NCI-H748 (cell line): Measurements from ENCODE around the gene HSPA1A.

Source experiments
- DNase-seq: peaks from one replicate; lab custom pipeline; 2025; ENCODE audit not compliant: unreplicated experiment; lab: John Stamatoyannopoulos, UW

The HSPA1A gene

DNA sequence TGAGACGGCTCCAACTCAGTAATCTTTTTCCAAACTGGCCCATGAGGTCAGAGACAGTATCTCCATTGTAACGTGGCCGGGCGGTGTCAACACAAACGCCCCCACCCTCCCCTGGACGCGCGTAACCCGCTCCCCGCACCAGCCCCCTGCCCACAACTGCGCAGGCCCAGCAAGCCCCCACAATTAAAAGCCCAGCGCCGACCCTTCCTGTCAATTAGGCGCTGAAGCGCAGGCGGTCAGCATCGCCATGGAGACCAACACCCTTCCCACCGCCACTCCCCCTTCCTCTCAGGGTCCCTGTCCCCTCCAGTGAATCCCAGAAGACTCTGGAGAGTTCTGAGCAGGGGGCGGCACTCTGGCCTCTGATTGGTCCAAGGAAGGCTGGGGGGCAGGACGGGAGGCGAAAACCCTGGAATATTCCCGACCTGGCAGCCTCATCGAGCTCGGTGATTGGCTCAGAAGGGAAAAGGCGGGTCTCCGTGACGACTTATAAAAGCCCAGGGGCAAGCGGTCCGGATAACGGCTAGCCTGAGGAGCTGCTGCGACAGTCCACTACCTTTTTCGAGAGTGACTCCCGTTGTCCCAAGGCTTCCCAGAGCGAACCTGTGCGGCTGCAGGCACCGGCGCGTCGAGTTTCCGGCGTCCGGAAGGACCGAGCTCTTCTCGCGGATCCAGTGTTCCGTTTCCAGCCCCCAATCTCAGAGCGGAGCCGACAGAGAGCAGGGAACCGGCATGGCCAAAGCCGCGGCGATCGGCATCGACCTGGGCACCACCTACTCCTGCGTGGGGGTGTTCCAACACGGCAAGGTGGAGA lies at the start of gene HSPA1A, which contains the start of gene HSPA1L:
TSS of gene HSPA1A (plus strand) at position 519 of the 814 bp plus-strand sequence. CDS start at position 733, 214 bp downstream.
TSS of gene HSPA1L (minus strand) at position 259 of the 814 bp plus-strand sequence. CDS start 3,311 bp downstream, outside the sequence.
- peak; percentile 99 for DNase-seq

DNA sequence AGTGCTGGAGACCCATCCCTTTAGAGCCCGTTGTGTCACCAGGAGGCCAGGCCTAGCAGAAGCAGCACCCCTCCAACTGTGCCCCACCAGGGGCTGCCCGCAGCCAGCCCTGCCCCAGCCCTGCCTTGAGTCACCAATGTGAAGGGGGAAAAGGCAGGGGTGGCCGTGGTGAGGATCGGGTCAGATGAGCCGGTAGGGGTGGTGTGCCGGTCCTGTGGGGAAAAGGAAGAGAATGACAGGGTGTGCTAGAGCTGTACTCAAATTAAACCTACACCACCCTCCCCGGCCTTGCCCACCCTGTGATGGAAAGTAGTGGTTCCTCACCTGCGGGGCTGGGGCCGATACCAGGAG lies 49.8 kb upstream of the HSPA1A start:
- DNase-seq, result no peak

DNA sequence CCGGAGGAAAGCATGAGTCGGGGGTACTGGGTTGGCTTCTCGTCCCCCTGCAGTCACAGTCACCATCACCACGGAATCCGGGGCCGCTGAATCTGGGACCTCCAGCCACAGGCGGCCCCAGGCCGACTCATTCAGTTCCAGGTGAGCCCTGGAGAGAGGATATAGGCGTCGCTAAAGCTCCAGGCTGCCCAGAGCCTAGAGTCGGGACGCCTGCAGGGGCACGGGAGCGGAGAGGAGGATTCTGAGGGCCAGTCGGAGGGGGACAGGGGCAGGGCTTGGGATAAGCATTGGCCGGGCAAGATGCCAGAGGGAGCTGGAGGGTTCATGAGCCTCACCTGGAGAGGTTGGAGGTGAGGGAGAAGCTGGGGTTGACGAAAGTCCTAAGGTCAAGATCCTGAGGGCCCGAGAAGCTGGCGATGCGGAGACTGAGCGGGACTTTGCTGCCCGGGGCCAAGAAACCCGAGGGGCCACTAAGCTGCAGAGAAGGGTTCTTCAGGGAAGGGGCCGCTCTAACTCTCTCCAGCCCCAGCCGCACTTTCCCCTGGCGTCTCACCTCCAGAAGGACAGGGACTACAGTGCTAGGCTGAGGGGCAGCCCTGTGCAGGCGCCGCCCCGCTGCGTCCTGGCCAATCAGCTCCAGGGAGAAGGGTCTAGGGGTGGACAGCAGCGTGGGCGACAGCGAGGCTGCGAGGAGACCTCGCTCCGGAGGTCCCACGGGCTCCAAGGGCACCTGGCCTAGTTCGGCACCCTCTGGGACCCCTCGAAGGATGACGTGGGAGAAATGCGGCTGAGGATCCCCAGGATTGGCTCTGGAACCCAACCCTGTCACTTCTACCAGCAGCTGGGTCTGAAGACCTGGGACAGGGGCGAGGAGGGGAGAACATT lies 49.2 kb upstream of the HSPA1A start:
- peak; percentile 24 for DNase-seq

DNA sequence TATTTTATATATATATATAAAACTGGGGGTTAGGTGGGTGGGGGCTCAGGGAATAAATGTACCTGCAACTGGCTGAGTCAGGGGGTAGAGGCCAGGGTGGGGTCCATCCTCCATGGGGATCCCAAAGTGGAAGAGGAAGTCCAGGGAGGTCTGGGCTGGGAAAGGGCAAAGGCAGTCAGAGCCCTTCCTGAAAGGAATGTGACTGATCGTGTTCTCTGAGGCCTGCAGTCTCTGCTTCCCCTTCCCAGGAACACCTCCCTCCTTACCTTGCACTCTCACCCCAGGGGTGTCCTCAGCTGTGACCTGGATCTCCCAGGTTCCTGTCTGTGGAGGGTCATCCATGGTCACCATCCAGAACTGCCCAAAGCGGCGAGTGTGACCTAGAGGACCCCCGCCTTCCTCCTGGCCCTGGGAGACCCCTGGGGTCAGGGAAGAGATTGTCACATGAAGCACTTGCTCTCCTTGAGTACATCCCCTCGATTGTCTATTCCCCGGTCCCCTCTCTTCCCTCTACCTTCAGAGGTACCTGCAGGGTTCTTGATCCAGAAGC lies 48.2 kb upstream of the HSPA1A start:
- no peak for DNase-seq

DNA sequence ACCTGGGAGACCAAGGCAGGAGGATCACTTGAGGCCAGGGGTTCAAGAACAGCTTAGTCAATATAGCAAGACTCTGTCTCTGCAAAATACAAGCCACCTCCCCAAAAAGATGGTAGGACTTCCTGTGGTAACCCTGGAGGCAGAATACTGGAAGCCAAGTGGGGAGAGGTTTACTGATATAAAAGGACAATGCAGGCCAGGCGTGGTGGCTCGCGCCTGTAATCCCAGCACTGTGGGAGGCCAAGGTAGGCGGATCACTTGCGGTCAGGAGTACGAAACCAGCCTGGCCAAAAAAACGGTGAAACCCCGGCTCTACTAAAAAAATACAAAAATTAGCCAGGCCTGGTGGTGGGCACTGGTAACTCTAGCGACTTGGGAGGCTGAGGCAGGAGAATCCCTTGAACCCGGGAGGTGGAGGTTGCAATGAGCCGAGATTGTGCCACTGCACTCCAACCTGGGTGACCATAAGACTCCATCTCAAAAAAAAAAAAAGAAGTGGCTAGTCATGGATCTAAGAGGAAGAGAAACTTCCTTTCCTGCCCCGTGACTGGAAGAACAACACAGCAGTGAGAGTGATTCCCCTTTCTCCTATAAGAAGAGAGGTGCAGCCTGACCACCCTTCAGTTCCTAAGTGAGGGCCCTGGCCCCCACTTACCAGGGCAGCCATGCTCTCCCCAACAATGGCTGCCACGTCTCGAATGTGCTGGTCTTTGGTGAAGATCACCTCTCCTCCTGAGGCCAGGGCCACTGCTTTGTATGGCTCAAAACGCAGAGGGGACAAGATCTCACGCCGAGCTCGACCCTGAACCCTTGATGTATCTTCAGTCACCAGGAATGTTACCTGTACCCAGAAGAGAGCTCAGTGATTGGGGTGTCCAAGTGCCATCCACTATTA lies 46.7 kb upstream of the HSPA1A start:
- no peak for DNase-seq

DNA sequence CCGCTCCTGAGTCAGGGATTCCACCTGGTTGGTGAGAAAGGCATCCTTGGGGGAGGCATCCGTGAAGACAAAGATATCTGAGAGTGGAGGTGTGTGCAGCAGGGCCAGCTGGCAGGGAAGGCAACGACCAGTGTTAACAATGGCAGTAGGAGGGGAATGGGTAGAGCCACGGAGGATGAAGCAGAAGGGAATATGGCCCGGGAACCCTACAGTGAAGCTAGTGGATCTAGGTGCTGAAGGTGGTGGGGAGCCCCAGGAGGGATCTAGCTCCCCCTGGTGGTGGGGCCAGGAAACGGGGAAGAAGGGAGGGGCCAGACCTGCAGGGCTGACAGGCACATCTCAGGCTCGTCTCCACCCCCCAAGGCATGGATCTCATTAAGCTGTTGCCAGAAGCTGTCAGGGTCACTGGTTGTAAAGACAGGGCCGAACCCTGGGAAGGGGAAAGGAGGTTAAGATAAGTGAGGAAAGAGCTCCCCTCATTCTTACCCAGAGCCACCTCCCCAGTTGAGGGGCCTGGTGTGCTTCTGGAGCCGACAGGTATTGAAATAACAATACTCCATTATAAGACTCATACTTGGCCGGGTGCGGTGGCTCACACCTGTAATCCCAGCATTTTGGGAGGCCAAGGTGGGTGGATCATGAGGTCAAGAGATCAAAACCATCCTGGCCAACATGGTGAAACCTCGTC lies 45.5 kb upstream of the HSPA1A start:
- peak; percentile 80 for DNase-seq

DNA sequence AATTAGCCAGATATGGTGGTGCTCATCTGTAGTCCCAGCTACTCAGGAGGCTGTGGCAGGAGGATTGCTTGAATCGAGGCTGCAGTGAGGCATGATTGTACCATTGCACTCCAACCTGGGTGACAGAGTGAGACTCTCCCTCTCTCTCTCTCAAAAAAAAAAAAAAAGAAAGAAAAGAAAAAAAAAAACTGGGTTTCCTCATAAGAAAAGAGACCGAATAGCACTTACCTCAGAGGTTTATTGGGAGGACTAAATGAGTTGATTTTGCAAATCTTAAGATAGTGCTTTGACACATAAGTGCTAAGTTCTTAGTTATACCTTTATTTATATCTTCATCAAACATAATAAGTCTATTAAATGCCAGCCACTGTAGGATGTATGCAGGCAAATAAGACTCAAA lies 44.5 kb upstream of the HSPA1A start:
- no peak for DNase-seq

DNA sequence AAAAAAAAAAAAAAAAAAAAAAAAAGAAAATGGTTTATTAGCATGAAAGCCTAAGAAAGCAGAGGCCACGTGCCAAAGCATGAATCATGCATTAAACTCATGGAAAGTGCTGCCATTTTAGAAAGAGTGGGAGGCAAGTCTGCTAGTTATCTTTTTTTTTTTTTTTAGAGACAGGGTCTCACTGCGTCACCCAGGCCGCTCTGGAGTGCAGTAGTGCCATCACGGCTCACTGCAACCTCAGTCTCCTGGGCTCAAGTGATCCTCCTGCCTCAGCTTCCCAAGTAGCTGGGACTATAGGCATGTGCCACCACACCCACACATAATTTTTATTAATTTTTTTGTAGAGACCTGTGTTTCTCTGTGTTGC lies 43.4 kb upstream of the HSPA1A start:
- DNase-seq, result no peak

DNA sequence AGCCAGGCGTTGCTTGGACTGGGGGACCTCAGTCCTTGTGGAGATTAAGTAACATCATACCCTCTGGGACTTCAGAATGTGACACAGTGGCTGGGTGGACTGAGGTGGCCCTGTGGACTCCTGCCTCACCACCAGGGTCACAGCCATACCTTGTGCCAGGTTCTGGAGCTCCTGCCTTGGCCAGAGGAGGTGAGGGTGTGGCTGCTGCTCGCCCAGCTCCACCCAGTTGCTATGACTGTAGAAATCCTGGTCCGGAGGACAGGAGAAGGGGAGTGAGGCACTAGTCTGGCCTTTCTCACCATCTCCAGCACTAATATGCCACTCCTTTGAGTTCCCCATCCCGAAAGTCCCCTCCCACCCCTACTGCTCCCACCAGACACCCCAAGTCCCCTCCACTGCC lies 40.2 kb upstream of the HSPA1A start:
- DNase-seq, result no peak

DNA sequence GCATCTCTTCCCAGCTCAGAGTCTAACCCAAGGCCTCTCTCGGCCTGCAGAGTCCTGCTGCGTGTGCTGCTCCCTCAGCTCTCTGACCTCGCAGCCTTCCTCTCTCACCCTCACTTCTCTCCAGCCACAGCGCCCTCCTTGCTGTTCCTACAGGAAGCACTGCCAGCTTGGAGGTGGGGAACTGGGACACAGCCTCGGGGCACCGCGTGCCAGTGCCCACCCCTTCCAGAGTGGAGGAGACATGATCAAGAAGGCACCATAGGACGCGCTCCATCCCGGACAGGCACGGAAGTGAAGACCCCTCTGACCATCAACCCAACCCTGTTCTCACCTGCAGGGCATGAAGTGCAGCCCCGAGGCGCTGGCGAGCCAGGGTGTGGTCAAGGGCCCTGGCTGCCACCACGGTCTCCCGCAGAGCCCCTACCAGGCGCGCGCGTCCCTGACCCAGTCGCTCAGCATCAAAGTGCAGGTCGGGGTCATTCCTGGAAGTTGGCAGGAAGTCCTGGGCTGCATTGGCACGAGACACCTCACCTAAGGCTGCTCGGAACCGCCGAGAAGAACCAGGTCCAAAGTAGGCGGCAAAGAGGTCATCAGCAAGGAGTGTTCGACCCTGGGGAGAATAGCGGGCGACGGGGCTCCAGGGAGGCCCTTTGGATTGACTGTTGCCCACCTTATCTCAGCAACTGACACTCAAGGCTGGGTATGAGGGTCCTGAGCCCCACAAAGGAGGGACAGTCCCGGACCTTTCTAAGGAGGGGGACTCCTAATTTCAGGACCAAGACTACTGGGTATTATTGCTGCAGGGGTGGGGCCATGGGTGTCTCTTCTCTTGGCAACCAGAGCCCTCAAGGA lies 39.5 kb upstream of the HSPA1A start:
- DNase-seq, result no peak

DNA sequence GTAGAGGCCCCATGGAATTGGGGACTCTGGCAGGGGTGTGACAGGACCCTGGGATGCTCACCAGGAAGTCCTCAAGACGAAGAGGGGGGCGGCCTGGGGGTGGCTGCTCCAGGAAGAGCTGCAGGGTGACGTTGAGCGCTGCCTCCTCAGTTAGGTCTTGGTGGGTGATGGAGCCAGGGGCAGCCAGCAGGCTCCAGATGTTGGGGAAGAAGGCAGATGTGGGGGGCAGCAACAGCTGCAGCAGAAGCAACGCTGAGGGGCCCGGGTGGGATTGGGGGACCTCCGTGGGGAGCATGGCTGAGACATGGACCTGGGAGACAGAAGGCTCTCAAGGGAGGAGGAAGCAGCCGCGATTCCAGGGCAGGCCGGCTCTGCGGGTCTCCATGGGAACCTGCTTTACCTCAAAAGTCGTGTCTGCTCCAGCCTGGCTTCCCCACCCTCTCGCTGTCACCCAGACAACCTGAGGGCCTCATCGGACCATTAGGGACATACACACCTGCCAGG lies 38.8 kb upstream of the HSPA1A start:
- peak; percentile 88 for DNase-seq

DNA sequence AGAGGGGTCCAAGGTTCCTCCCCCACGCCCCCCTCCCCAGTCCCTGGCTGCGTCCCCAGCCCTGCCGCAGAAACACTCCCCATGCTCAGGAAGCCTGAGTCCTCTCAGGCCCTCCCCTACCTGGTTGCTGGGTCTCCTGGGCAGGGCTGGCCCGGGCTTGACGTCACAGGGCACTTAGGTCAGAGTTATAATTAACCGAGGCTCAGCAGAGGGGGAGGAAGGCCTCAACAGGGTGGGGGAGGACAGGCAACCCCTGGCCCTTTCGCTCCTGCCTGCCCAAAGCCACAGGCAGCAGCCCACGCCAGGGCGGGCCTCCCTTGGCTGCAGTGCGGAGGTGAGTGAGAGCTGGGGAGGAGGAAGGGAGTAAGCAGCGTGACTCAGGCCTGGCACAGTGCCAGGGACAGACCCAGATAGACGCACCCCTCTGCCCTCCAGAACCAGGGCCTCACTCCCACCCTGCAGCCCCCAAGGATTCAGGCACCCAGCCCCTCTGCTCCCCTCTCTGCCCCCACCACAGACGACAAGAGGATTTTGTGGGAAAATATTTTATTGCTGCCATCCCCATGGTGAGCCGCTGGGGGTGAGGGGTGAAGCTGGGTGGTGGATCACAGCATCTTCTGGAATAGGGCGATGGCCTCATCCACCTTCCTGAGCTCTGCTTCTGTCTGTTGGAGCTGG lies 38.2 kb upstream of the HSPA1A start, which contains the start of gene VWA7:
TSS of gene VWA7 (minus strand) at position 340 of the 678 bp plus-strand sequence. CDS start 549 bp downstream, outside the sequence.
- peak; percentile 88 for DNase-seq

DNA sequence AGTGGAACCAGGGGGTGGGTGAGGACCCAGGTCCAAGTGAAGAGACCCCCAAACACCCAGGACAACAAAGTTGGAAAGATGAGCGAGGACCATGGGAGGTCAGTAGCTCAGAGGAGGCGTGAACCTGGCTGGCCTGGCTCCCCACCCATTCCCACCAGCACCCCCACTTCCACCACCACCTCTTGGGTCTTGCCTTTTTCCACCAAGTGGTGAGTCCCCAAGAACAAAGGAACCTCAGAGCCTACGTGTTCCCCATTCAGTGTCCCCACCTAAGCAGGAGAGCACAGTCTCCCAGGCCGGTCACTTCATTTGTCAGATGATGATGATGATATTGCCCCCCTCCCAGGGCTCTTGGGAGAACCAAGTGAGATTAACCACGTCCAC lies 37.7 kb upstream of the HSPA1A start:
- DNase-seq, result no peak

DNA sequence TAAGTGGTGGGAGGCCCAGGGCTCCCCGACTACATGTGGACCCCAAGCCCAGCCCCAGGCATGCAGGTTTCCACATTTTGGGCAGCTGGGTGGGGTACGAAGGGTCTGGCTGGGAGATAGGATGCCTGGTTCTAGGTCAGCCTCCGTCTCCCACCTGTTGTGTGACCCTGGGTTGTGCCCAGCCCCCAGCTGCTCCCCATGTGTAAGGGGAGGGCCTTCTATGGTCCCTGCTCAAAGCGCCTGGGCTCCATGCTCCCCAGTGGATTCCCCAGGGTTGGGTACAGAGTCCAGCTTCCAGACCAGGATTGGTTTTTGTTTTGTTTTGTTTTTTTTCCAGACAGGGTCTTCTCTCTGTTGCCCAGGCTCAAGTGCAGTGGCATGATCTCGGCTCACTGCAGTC lies 37.1 kb upstream of the HSPA1A start:
- DNase-seq, result no peak

DNA sequence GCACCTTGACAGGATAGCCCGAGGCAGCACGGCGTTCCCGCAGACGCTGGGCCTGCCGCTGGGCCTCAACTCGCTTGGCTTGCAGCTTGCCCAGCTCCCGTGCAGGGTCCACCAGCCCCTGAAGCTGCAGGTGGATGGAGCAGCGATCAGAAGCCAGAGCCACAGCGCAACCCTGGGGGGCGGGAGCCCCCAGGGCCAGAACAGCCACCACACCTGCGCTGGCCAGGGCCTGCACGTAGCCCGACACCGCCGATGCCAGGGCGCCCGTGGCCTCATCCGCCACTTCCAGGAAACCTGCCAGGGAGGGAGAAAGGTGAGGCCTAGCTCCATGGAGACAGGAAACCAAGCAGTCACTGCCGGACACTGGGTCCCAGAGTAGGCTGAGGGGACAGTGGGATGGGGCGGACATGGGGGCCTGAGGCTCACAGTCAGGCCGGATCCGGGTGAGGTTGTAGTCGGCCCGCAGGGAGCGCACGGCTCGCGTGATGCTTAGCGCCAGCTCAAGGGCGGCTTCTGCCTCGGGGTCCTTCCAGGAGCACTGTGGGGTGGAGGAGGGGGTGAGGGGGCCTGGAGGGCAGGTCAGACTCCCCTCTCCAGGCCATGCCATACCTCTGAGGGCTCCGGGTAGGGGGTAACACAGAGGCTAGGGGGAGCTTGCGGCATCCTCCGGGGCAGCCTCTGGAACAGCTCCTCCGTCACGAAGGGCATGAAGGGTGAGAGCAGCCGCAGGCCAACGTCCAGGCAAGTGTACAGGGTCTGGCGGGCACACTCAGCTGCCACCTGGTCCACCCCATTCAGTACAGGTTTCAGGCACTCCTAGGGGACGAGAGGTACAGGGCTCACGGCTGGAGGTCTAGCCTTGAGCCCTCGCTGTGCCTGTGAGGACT lies 36.1 kb upstream of the HSPA1A start:
- no peak for DNase-seq

DNA sequence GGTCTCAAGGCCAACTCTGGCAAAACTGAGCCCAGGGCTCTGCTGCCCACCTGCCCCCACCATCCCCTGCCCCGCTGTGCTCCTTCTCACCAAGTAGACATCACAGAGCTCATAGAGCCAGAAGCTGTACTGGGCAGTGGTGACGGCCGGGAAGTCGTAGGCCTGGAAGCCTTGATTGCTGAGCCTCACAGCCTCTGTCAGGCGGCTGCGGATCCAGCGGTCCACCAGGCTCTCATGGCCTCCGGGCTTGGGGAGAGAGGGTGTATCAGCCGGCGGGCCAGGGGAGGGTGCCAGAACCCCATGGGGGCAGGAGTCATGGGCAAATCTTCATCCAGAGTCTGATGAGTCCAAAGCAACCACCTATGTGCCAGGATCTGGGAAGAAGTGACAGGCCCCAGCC lies 35.4 kb upstream of the HSPA1A start:
- DNase-seq, result no peak

DNA sequence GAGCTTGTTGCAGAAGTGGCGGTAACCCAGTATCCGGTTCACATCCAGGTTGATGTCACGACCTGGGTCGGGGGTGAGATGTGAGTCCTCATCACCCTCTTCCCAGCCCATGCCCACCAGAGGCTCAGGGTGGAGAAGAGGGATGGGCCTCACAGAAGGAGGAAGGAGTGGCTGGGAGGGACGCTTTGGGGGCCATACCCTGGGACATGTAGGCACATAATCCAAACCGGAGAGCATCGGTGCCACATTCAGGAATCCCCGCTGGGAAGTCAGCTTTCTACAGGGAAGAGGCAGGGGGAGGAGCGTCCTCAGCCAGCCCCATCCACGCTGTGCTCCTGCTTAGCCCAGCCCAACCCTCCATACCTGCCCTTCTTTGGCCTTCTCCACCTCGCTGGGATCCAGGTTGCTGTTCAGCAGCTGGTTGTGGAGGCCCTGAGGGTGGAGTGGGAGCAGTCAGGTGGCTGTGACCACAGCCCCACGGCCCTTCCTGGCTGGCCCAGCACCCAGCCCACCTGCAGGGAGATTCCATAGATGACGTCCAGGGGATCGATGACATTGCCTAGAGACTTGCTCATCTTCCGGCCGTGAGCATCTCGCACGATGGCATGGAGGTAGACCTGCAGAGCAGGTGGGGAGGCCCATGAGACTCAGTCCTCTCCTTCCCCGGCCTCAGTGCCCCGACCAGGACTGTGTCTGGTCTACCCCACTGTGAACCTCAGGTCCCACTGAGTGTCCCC lies 34.7 kb upstream of the HSPA1A start:
- DNase-seq, result no peak
